ENCODE results near the gene ORM2. TPM values are rescaled to one million over a fixed set of nuclear protein-coding genes. Genes with fewer than 3 reads are reported as not detected.
"Not testable (repeated sequence)": the region's sequence is repeated elsewhere in the genome, so short reads cannot be mapped to it uniquely, and the experiment has no call there.

Gene ORM2
- total RNA-seq, 1 experiment from 2014 or later, result not detected

DNA sequence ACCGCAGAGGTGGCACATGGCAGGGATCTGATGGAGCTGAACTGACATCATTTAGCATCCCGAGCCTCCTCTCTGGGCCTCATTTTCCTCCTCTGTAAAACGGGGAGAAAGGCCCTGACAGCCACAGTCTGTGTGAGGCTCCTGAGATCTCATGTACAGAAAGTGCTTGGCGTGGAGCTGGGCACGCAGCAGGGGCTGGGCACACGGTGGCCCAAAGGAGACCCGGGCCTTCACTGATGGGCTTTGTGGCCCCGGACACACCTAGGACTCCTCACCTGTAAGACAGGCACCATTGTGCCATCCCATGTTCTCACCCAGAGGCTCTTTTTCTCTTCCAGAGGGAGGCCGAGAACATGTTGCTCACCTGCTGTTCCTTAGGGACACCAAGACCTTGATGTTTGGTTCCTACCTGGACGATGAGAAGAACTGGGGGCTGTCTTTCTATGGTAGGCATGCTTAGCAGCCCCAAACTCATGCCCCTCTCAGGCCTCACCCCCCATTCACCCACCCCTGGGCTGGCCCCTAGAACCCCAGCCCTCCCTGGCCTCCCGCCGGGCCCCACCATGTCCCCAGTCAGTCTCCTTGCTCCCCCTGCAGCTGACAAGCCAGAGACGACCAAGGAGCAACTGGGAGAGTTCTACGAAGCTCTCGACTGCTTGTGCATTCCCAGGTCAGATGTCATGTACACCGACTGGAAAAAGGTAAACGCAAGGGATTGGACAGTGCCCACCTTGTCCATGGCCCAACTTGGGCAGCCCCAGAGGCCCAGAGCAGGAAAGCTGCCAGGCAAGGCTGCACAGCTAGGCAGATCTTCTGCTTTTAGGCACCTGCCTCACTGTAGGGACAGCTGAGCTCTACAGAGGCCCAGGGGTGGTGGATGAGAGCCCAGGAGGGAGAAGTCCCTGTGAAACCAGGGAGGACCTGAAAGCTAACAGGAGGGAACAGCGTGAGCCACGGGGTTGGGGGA is 1.8 kb downstream of the ORM2 start:
- not testable (repeated sequence) for DNase-seq (ENCODE audit: low read depth)

DNA sequence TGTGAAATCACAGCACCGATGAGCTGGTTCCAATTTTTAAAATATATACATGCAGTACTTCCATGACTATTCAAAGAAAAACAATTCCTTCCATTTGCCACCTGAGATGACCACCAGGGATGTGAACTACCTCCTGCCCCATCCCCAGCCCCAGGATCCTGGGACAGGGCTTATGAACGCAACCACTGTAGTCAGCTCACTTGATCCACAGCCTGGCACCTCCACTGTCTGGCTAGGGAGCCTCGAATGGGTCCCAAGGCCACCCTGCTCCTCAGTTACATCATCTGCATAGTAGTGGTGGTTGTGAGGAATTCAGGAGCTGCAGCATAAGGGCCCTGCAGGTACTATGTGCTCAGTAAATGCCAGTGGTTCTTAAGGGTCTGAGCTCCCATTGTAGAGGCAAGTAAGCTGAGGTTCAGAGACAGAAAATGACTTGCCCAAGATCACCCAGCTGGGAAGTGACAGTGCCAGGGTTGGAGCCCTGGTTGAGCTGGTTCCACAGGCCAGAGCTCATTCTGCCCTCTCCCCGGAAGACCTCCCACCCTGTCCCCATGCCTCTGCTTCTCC is 2.9 kb downstream of the ORM2 start:
- not testable (repeated sequence) for DNase-seq (ENCODE audit: low read depth)

DNA sequence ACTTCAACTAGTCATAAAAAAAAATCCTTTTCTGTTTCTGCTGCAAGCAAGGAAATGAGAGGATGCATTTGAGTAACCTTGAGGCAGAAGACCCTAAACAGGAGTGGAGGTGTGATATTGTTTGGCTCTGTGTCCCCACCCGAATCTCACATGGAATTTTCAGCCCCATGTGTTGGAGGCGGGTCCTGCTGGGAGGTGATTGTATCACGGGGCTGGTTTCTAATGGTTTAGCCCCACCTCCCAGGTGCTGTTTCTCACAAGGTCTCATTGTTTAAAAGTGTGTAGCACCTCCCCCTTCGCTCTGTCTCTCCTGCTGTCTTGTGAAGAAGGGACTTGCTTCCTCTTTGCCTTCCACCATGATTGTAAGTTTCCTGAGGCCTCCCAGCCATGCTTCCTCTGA is 4.0 kb downstream of the ORM2 start:
- DNase-seq (ENCODE audit: low read depth), result not testable (repeated sequence)

DNA sequence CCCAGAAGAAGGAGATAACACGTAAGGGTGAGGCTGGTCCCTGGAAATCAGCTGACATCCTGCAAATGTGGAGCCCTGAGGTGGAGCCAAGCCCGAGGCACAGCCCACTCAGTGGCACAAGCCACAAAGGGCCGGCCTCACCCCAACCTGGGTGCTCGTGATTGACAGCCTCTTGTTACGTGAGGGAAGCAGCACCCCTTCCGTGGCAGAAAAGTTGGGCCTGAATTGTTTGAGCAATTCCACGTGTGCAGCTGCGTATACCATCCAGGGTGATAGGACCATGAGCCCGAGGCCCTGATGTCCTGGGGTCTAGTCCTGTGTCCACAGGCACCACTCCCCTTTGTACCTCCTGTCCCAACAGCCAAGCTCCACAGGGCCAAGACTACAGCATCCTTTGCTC is 4.8 kb downstream of the ORM2 start:
- no peak for DNase-seq (ENCODE audit: low read depth)

DNA sequence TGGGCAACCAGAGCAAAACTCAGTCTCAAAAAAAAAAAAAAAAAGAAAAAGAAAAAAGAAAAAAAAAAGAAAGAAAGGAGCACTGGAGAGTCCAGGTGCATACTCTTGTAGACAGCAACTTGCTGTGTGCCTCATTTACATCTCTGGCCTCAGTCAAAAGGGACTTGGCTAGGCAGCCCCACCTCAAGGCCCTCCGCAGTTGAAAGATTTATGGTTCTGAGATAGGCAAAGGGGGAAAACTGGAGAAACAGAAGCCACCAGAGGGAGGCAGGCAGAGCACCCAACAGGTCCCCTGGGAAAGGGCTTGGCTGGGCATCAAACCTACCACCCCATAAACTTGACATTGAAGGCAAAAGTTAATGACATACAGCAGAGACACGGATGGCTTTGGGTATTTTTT is 6.1 kb downstream of the ORM2 start:
- DNase-seq (ENCODE audit: low read depth), result no peak

DNA sequence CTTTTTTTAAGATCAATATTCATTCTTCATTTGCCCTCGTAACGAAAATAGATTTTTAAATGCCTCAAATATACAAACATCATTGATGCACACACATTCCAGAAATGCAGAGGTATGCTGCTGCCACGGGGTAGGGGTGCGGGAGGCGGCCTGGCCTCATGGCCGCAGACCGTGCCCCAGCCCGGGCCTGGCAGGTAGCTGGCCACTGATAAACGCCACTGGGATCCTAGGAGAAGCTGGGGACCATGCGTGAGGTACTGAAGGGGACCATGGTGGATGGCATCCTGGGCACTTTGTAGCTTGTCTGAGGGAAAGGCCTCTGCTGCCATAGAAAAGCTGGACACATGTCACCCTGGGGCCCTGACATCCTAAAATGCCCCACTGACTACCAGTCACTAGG is 6.5 kb downstream of the ORM2 start:
- no peak for DNase-seq (ENCODE audit: low read depth)

DNA sequence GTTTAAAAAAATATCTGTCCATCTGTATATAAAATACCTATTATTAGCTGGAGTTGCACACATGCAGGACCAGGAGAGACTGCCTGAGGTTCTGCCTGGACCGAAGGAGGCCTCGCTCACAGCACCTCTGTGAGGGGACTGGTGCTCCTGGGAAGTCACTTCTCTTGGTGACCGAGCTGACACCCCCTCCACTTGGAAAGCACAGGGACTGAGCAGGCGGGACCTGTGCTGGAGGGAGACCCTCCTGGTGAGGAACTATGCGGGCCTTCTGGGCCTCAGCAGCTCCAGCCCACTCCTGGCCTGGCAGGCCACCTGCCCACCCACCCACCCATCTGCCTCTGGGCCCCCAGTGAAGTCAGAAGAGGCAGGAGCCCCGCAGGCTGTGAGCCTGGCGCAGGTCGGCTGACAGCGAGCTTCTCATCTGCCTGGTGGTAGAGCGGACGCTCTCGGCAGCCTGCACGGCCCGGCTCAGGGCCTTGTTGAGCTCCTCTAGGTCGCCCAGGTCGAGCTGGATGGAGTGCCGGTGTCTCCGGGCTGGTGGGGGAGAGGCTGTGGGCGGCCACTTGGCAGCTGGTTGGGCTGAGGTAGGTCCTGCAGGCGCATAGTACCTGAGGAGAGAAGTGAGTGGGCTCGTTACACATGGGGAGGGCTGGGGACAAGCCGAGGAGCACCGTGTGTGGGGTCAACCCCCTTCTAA is 7.2 kb downstream of the ORM2 start:
- DNase-seq (ENCODE audit: low read depth), result no peak

DNA sequence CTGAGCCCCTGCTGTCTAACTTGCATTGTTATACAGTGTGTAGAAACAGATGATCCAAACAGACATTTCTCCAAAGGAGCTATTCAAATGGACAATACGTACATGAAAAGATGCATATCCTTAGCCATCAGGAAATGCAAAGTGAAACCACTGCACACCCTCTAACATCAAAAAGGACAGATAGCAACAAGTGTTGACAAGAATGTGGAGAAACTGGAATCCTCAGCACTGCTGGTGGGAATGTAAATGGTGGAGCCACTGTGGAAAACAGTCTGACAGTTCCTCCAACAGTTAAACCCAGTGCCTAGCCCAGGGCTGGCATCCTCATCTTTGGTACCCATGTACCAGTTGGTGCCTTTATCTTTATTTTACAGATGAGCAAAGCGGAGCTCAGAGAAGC is 8.5 kb downstream of the ORM2 start:
- no peak for DNase-seq (ENCODE audit: low read depth)

DNA sequence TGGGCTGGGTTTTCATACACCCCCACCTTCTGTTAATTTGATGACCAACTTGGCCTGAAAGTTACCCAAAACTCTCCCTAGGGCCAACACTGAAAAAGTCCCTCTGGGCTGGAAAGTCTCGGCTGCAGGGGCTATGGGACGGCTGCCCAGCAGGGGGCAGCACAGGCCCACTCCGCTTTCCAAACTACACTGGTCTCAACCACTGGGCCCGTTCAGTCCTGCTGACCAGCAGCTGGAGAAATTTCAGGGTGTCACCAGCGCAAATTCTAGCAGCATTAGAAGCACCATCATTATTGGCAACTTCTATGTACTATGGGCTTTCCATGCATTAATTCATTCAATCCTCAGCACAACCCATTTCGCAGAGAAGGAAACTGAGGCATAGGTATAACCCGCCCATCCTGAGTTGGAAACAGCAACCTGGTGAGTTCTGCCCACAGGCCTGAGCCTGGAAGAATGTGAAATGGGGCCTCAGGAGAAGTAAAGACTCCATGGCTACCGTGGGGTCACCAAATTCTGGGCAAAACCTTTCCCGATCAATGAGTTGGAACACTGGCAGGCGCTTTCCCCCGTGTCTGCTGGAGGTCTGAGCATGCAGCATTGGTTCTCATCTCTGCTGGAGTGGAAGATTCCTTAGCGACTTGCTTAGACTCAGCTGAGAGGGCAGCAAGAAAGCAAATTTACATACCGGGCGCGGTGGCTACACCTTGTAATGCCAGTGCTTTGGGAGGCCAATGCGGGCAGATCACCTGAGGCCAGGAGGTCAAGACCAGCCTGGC is 9.7 kb downstream of the ORM2 start:
- peak; percentile 71 for DNase-seq (ENCODE audit: low read depth)

DNA sequence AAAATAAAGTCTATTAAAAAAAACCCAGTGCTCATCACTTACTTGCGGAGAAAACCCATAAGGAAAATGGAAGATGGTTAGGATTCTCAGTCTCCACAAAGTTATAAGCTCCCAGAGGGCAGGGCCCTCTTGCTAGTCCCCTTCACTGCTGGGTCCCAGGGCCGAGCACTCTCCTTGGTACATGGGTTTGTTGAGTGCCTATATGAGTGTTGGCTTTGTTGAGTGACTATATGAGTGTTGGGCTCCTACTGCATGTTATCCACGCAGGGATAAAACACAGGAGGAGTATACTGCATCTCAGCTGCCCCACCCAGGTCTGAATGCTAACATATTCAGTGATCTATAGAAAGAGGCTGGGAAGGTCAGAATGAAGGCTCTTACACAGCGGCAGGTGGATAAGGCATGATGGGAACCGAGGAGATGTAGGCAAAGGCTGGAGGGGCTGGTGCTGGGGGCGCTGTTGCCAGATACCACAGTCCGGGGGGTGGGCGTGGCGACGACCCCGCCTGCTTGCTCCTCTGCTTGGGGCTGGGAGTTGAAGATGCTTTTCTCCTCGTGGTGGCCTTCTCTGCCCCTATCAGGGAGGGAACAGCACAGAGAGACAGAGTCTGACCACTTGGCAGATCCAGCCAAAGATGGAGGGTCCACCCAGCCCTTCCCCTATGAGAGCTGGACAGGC is 11.6 kb downstream of the ORM2 start:
- no peak for DNase-seq (ENCODE audit: low read depth)

DNA sequence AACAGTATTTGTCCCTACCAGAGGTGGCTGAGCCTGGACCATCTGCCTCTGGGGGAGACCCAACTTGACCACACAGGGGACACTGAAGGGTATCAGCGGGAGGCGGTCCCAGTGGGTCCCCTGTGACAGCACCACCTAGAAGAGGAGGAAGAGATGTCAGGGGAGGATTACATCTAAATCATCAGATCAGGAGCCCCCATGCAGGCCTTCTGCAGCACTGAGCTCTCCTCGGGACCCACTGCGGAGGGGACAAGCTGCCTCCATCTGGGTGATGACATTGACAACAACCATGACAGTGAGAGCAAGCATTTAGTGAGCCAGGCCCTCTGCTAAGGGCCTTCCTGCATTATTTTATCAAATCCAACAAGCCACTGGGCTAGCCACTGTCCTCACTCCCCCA is 12.3 kb downstream of the ORM2 start:
- DNase-seq (ENCODE audit: low read depth), result no peak

DNA sequence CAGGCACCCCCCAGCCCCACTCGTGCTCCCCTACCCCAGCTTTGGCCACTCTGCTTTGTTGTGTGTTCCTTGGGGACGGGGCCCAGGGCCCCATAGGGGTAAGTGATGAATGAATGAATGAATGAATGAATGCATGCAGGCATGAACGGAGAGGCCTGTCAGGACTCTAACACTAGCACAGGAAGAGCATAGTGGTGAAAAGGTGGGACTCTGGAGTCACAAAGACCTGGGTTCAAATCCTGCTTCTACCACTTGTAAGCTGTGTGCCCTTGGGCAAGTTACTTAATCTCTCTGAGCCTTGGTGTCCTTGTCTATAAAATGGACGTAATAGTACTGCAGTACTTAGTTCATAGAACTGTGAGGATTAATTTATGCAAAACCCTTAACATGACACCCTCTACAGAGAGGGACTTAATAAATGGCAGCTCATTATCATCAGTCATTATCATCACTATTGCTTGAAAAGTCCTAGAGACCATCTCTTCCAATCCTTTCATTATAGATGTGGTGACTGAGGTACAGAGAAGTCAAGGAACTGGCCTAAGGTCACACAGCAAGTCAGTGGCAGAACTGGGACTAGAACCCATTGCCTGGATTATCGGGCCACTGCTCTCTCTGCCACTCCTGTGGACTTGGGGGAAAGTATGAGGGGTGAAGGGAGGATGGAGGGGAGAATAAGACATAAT is 13.2 kb downstream of the ORM2 start:
- no peak for DNase-seq (ENCODE audit: low read depth)

DNA sequence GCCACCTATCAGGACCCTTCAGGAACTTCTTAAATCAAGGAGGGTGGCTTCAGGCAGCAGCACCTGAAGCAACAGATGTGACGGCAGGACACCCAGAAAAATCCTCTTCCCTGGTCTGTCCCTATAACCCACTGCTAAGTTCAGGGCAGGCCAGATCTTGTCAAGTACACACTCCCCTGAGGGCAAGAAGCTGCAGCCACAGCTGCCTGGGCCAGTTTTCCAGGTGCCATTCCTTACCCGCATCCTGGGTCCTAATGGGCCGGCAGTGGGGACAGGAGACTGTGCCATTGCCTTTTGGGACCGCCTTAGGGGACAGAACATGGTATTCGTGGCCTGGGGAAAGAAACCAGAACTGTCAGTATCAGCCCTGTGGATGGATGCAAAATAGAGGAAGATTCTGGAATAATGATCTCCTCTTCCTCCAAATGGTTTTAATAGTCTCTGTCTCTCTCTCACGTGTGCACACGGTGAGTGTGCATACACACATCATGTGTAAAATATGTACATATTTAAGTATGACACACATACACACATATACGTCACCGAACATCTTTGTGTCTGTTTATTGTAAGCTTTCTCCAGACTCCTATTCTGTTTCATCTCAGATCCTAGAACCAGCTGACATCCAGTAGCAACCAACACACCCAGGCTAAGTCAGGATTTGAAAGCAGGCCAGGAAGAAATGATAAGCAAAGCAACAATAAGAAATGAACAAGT is 14.0 kb downstream of the ORM2 start:
- DNase-seq (ENCODE audit: low read depth), result no peak

DNA sequence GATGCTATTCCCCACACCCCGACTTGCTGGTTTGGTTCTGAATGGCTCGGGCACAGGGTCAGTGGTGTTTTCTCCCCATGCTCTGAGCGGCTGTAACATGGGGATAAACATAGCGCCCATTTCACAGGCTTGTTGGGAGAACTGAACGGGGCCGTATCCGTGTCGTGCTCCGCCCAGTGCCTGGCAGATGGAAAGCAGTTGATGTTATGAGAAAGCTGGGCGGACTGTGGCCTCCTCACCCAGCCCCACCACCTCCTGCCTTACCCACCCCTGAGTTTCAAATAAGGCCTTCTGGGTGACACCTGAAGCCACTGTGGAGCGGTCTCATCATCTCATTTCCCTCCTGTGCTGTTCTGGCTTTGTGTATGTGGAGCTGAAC is 14.5 kb downstream of the ORM2 start:
- DNase-seq (ENCODE audit: low read depth), result no peak

DNA sequence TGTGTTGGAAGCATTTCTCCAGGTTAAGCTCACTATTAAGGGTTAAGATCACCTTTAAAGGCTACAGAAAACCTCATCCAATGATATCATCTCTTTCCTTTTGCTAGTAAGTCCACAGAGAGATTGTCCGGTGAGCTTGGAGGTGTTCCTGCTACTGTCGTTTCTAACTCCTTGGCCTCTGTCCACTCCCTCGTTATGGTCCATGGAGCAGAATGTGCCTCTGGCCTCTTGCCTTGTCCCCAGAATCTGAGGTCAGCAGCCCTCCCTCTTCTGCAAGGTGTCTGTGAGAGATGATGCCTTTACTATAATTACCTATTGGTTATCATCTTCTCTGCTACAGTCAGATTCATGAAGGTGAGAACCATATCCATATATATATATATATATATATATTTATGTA is 15.0 kb downstream of the ORM2 start:
- no peak for DNase-seq (ENCODE audit: low read depth)

DNA sequence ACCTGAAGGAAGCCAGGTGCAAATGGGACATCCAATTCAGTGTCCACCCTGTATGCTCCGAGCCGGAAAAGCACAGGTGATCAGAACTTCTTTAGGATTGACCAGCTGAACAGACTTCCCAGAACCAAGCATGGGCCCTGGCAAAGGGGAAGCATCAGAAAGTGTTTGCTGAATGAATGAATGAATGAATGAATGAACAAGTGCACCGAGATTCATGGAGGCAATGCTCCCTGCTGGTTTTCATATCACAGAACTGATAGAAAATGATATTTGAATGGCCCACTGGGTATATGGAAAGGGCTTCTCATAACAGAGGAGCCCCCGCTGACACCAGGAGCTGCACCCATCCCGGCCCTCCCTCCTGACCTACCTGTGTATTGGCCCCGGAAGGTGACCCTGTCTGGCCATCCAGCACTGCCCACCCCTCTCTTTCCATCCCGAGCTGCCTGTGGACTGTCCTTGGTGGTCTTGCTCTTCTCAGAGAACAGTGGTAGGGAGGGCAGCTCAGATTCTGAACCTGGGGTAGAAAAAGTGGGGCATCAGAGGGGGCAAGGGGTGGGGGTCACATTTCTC is 15.9 kb downstream of the ORM2 start:
- no peak for DNase-seq (ENCODE audit: low read depth)

DNA sequence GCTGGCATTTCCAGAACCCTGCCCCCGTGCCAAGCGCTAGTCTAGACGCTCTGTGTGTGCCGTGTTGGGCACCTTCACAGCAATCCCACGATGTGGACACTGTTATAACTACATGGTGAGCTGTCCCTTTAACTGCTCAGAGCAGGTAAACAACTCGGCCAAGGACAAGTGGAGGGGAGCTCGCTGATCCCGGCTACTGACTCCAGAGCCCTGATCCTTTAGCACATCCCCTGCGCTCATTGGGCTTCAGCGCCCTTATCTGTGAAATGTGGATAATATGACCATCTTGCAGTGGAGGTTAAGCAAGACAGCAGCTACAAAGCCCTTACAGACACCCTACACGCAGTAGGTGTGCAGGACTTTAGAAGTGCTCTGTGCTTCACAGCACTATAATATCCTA is 16.5 kb downstream of the ORM2 start:
- no peak for DNase-seq (ENCODE audit: low read depth)

DNA sequence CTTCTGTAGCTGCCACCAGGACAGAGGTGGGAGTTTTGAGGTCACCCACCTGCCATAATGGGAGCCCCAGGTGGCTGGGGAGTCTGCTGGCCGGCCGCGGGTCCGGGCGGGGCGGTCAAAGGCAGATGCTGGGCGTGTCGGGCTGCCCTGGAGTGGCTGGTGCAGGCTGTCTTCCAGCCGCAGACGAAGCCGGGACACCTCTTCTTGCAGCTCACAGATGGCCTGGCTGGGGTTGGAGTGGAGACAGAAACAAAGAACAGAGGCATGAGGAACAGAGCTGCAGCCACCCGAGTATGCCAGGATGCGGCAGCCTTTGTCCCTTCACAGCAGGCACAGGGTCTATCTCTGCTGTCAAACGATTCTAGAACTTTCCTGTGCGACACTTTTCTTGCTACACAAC is 18.0 kb downstream of the ORM2 start:
- DNase-seq (ENCODE audit: low read depth), result no peak

DNA sequence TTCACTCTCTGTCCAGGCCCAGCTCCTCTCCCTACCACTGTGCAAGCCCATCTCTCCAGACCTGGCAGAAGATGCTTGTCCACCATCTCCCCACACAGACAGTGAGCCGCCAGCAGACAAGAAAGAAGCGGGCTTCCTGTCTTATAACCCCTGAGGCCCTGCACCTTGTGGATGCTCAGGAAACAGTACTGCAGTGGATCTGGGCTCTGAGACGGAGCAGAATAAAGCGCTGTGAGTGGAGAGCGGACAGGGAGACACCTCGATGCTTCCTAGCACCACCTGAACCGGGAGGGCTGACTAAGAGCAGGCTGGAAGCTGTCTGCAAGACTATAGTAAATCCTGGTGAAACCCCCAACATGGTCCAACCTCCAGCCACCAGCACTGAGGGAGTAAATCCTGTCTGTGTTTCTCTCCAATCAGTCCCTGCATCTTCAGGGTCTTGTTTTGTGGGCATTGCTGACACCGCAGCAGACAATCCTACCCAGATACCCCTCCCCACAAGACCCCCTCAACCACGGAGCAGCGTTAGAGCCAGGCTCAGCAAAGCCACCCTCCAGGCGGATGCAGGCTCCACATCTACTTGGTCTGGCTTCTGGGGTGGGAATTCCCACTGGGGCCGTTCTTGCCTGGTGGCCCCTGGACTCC is 18.7 kb downstream of the ORM2 start:
- no peak for DNase-seq (ENCODE audit: low read depth)

Data from Daoy (cell line).